ENCODE data around the gene ZC3H18. TPM values are rescaled to one million over a fixed set of nuclear protein-coding genes. Genes with fewer than 3 reads are reported as not detected.

ZC3H18 gene
- total and polyA plus RNA-seq, 9 donors = 16.0 to 40.4 (median 30.7) TPM

DNA sequence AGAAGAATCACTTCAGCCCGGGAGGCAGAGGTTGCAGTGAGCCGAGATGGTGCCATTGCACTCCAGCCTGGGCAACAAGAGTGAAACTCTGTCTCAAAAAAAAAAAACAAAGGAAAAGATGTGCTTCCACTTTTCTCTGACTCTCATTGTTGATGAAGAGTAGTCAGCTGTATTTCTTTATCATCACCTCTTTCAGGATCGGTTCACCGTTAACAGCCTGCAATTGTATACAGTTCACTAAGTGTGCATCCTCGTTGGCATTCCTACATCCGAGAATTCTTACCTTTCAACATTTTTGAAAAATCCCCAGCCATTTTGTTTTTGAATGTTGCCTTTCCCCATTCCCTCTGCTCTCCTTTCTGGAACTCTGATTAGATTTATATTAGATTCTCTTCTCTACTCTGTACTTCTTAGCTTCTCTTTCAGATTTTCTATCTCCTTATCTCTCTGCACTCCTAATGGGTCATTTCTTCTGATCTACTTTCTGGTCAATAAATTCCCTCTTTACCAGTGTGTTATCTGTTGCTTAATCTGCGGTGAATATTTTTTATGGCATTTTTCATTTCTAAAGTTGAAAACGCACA lies 26.9 kb upstream of the ZC3H18 start:
- TF ChIP-seq POLR2A (IDR thresholded peaks at IDR 0.05) (no peak), EP300 (IDR thresholded peaks at IDR 0.05) (no peak)
- TF ChIP-seq, protein P1, sequence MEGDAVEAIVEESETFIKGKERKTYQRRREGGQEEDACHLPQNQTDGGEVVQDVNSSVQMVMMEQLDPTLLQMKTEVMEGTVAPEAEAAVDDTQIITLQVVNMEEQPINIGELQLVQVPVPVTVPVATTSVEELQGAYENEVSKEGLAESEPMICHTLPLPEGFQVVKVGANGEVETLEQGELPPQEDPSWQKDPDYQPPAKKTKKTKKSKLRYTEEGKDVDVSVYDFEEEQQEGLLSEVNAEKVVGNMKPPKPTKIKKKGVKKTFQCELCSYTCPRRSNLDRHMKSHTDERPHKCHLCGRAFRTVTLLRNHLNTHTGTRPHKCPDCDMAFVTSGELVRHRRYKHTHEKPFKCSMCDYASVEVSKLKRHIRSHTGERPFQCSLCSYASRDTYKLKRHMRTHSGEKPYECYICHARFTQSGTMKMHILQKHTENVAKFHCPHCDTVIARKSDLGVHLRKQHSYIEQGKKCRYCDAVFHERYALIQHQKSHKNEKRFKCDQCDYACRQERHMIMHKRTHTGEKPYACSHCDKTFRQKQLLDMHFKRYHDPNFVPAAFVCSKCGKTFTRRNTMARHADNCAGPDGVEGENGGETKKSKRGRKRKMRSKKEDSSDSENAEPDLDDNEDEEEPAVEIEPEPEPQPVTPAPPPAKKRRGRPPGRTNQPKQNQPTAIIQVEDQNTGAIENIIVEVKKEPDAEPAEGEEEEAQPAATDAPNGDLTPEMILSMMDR (IDR thresholded peaks at IDR 0.05) = no peak
- WGBS, 3 donors = 72 to 78% (median 76%) methylated on average over 8 of the region's 8 CpGs
- no peaks in the 10 kb centered on the region for H3K4me1 ChIP-seq (ENCODE audit: insufficient read depth)
- no peak for DNase-seq
- no peak overlapping the region for H3K4me3 ChIP-seq
- no peak overlapping the region for H3K27ac ChIP-seq
- no peaks in the 10 kb centered on the region for H3K27me3 ChIP-seq
- no peaks in the 10 kb centered on the region for H3K9me3 ChIP-seq
- intact Hi-C loops (cut with DNase I) = no loop called here
- no peaks in the 10 kb centered on the region for H3K36me3 ChIP-seq

DNA sequence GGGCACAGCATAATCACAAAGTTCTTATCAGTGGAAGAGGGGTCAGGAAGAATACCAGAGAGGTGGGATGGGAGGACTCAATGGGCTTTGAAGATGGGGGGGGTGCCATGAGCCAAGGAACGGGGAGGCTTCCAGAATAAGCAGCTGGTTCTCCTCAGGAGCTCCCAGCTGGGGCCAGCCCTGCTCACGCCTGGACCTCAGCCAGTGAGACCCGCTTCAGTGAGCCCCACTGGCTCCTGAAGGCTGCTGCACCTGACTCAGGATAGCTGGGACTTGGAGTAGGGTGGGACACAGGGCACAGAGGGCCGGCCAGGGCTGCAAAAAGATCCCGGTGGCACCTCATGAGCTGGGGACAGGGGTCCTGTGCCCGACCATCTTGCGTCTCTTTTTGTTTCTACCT lies 24.4 kb upstream of the ZC3H18 start:
- DNase-seq = no peak
- intact Hi-C loops (cut with DNase I) = no loop called here
- Histone ChIP-seq H3K27ac (no peak overlapping the region), H3K36me3 (no peaks in the 10 kb centered on the region), H3K4me3 (no peak overlapping the region), H3K4me1 (ENCODE audit: insufficient read depth) (no peaks in the 10 kb centered on the region), H3K9me3 (no peaks in the 10 kb centered on the region), H3K27me3 (no peaks in the 10 kb centered on the region)
- TF ChIP-seq POLR2A (IDR thresholded peaks at IDR 0.05) (no peak), EP300 (IDR thresholded peaks at IDR 0.05) (no peak)
- TF ChIP-seq, protein P1 (IDR thresholded peaks at IDR 0.05) = no peak
- WGBS, 3 donors = 32 to 40% (median 33%) methylated on average over 7 of the region's 7 CpGs

DNA sequence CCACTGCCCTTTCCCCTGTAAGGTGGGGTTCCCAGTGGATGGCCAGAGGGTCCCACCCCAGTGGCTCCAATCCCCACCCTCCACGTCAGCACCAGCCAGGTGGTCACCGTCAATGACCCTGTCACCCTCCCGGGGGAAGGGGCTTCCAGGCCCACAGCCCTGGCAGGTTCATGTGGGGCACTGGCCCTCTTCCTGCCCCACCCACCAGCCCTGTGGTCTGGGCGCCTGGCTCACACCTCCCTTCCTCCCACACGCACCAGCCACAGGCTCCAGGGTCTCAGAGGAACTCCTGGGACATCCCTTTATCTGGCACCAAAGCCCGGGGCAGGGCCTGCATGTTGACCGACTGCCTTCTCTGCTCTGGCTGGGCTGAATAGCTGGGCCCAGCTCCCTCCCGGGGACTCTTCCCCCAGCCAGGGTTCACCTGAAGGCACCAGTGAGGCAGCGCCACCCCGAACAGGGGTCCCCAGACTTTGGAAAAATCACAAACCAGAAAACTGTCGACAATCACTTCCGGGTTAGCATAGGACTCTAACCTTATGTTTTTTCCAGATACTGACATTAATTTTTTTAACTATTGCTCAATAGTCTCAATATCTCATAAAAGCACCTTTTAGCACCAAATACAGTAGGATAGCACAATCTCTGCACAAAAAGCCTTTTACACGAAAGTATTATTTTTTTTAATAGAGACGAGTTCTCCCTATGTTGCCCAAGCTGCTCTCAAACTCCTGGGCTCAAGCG lies 21.9 kb upstream of the ZC3H18 start:
- H3K27me3 ChIP-seq = no peaks in the 10 kb centered on the region
- WGBS, 3 donors = 58 to 59% (median 59%) methylated on average over 15 of the region's 15 CpGs
- intact Hi-C loops (cut with DNase I) = no loop called here

DNA sequence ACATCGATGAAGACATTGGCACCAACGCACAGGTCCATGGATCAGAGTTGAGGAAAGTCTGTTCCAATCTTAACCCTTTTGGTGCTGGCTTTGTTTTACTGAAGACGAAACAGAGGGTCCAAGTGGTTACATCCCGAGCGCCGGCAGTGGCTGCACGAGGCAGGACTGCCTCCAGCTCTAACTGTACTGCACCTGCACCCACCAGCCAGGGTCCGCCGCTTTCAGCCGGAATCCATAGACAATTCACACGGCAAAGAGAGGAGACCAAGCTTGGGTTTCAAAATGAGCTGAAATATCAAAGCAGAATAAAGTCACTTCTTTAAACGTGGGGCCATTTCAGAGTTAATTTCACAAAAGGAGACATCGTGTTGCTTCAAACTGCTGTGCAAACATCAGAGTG lies 21.2 kb upstream of the ZC3H18 start:
- TF ChIP-seq POLR2A (IDR thresholded peaks at IDR 0.05) (no peak), EP300 (IDR thresholded peaks at IDR 0.05) (no peak)
- TF ChIP-seq, protein P1 (IDR thresholded peaks at IDR 0.05) = no peak
- Histone ChIP-seq H3K9me3 (no peaks in the 10 kb centered on the region), H3K4me3 (no peak overlapping the region), H3K36me3 (no peaks in the 10 kb centered on the region), H3K27me3 (no peaks in the 10 kb centered on the region), H3K4me1 (ENCODE audit: insufficient read depth) (no peaks in the 10 kb centered on the region), H3K27ac (no peak overlapping the region)
- intact Hi-C loops (cut with DNase I) = no loop called here
- DNase-seq = no peak
- 66 to 77% (median 67%) methylated on average over 13 of the region's 13 CpGs for WGBS, 3 donors

More for the DNA sequence above, 21.9 kb upstream of the ZC3H18 start:
- Histone ChIP-seq H3K9me3 (no peaks in the 10 kb centered on the region), H3K27ac (no peak overlapping the region), H3K4me1 (ENCODE audit: insufficient read depth) (no peaks in the 10 kb centered on the region), H3K4me3 (no peak overlapping the region), H3K36me3 (no peaks in the 10 kb centered on the region)
- DNase-seq = no peak
- TF ChIP-seq, protein P1 (IDR thresholded peaks at IDR 0.05) = no peak

Data from ovary (tissue), 9 donors.